IgD-negative memory B cell (primary cell): Measurements from ENCODE around the gene KIRREL3. TPM values are rescaled to one million over a fixed set of nuclear protein-coding genes. Genes with fewer than 3 reads are reported as not detected.
A peak's percentile ranks its signal among the peaks of the same experiment; 100 is the strongest.
"Not testable (repeated sequence)": the region's sequence is repeated elsewhere in the genome, so short reads cannot be mapped to it uniquely, and the experiment has no call there.

Experiments used
- H3K27ac Mint-ChIP-seq, 3 donors: one replicate each; pipeline ENCODE4 v1.8.0; 2020 to 2022; ENCODE audit warnings: mild to moderate bottlenecking in 3 of 3, mixed read lengths in 3 of 3, moderate library complexity in 1 of 3
- H3K27me3 Mint-ChIP-seq: one replicate; pipeline ENCODE4 v1.8.0; 2021; ENCODE audit warnings: mixed read lengths
- H3K36me3 Mint-ChIP-seq: one replicate; pipeline ENCODE4 v1.8.0; 2020; ENCODE audit warnings: mild to moderate bottlenecking, mixed read lengths
- H3K4me1 Mint-ChIP-seq, 3 donors: one replicate each; pipeline ENCODE4 v1.8.0; 2020 to 2022; ENCODE audit warnings: mixed read lengths in 3 of 3, mild to moderate bottlenecking in 1 of 3
- H3K4me3 Mint-ChIP-seq, 4 donors: one replicate each; pipeline ENCODE4 v1.8.0; 2020 to 2022; ENCODE audit warnings: mild to moderate bottlenecking in 4 of 4, mixed read lengths in 4 of 4, moderate library complexity in 3 of 4
- H3K9me3 Mint-ChIP-seq, 3 donors: one replicate each; pipeline ENCODE4 v1.8.0; 2020 to 2021; ENCODE audit warnings: mixed read lengths in 3 of 3, mild to moderate bottlenecking in 1 of 3
- polyA plus RNA-seq: library from polyadenylated mRNA; unstranded; fragments of 300-500 nt; fragmentation: Illumina TruSeq; gene quantifications from one replicate; pipeline ENCODE4 v1.2.3, GENCODE V29; 2021

The KIRREL3 gene
- polyA plus RNA-seq, 1 donor from 2014 or later: not detected

DNA sequence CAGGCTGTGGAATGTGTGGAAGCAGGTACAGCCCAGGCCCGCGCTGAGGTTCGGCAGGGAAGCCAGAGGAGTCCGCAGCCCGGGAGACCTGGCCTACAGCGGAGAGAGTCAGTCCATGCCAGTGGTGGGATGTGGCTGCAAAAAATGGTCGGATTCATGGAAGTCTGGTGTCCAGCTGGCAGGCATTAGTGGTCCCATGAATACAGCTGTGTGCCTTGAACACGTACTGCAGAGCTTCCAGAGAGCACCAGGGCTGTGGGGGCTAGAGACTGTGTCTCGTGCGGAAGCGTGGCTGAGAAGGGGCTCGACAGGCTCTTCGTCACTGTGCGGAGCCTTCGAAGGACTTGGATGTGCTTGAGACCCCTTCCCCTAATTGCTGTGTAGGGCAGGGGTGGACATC is 604.3 kb downstream of the KIRREL3 start:
- H3K27me3 Mint-ChIP-seq: peaks cover 12% of the 10 kb centered on the region
- H3K4me1 Mint-ChIP-seq, H3K9me3 Mint-ChIP-seq: not testable (repeated sequence)

DNA sequence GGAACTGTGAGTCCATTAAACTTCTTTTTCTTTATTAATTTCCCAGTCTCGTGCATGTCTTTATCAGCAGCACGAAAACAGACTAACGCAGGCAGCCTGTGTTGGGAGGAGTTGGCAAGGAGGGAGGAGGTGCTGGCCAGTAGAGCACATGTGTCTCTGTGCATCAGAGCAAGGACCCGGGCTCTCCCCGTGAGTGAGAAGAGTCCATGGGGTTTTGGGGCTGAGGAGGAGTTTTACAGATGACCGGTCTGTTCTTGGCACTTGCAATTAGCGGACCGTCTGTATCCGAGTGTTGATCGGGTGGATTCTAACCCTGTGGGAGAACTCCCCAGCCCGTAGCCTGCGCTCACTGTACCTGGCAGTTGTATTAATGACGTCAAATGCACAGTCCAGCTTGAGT is 604.8 kb downstream of the KIRREL3 start:
- H3K36me3 Mint-ChIP-seq, H3K27ac Mint-ChIP-seq, H3K9me3 Mint-ChIP-seq, H3K4me3 Mint-ChIP-seq, H3K4me1 Mint-ChIP-seq: not testable (repeated sequence)
- H3K27me3 Mint-ChIP-seq: peaks cover 13% of the 10 kb centered on the region

More for the DNA sequence above, 604.3 kb downstream of the KIRREL3 start:
- H3K36me3 Mint-ChIP-seq, H3K4me3 Mint-ChIP-seq, H3K27ac Mint-ChIP-seq: not testable (repeated sequence)

GRCh38 chr11:126394634-126395072 is 605.9 kb downstream of the KIRREL3 start:
- not testable (repeated sequence) for H3K27ac Mint-ChIP-seq, H3K36me3 Mint-ChIP-seq, H3K4me3 Mint-ChIP-seq, H3K4me1 Mint-ChIP-seq, H3K27me3 Mint-ChIP-seq, H3K9me3 Mint-ChIP-seq

- Mint-ChIP-seq H3K27me3 (peaks cover 9% of the 10 kb centered on the region), H3K9me3 (no peaks in the 10 kb centered on the region), H3K4me3 (no peak overlapping the region), H3K27ac (no peak overlapping the region), H3K4me1 (peaks cover 0 to 9% (median 7%) of the 10 kb centered on the region in 3 donors), H3K36me3 (peaks cover 2% of the 10 kb centered on the region)
Measured at GRCh38 chr11:126394036-126394435, 606.5 kb downstream of the KIRREL3 start.

GRCh38 chr11:126393143-126393542 is 607.4 kb downstream of the KIRREL3 start:
- Mint-ChIP-seq H3K36me3 (peaks cover 2% of the 10 kb centered on the region), H3K4me1 (peaks cover 0 to 9% (median 7%) of the 10 kb centered on the region in 3 donors), H3K9me3 (no peaks in the 10 kb centered on the region), H3K4me3 (no peak overlapping the region), H3K27ac (no peak overlapping the region), H3K27me3 (peaks cover 9% of the 10 kb centered on the region)

DNA sequence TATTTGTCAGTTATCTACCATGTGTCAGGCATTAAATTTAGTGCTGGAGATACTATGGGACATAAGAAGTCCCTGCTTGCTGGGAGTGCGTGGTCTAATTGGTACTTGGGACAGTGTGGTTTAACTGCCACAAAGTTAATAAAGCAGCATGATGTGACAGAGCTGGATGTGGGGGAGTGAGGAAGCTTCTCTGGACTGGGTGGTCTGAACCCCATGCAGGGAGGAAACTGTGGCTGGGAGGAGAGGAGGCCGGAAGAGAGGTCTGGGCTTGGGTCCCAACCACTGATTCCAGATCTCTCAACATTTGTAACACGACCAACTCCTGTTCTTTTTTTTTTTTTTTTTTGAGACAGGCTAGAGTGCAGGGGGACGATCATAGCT is 607.9 kb downstream of the KIRREL3 start:
- Mint-ChIP-seq H3K27ac (no peak overlapping the region), H3K4me1 (peaks cover 0 to 9% (median 7%) of the 10 kb centered on the region in 3 donors), H3K36me3 (peaks cover 2% of the 10 kb centered on the region), H3K4me3 (no peak overlapping the region), H3K27me3 (peaks cover 9% of the 10 kb centered on the region), H3K9me3 (no peaks in the 10 kb centered on the region)

DNA sequence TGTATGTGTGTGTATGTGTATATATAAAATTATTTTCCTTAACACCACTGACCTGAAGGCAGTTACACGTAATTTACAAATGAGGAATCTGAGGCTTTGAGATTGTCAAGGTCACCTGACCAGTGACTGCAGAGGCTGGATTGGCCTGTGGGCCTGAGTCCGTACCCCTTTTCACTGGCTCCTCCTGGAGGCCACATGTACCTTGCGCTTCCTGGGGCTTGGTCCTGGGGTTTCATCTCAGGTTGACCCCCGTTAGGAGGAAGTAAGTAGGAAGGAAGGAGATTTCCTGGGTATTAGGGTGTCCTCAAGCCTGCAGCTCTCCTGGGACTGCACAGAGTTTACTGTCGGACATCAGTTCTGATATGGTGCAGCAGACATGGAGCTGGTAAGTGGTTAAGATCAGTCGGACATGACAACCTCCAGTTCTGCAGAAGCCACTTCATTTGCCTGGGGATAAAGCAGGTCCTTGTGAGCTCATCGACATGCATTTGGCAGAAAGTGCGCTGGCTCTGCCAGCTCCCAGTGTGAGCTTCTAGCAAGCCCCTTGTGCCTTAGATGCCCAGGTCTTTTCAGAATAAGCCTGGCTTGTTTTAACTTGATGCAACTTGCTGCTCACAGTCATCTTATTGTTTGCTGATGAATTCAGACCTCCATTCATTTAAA is 608.5 kb downstream of the KIRREL3 start:
- H3K4me1 Mint-ChIP-seq: peaks cover 0 to 9% (median 7%) of the 10 kb centered on the region in 3 donors
- no peak overlapping the region for H3K4me3 Mint-ChIP-seq
- peaks cover 9% of the 10 kb centered on the region for H3K27me3 Mint-ChIP-seq
- peaks cover 2% of the 10 kb centered on the region for H3K36me3 Mint-ChIP-seq
- no peak overlapping the region for H3K27ac Mint-ChIP-seq
- no peaks in the 10 kb centered on the region for H3K9me3 Mint-ChIP-seq

DNA sequence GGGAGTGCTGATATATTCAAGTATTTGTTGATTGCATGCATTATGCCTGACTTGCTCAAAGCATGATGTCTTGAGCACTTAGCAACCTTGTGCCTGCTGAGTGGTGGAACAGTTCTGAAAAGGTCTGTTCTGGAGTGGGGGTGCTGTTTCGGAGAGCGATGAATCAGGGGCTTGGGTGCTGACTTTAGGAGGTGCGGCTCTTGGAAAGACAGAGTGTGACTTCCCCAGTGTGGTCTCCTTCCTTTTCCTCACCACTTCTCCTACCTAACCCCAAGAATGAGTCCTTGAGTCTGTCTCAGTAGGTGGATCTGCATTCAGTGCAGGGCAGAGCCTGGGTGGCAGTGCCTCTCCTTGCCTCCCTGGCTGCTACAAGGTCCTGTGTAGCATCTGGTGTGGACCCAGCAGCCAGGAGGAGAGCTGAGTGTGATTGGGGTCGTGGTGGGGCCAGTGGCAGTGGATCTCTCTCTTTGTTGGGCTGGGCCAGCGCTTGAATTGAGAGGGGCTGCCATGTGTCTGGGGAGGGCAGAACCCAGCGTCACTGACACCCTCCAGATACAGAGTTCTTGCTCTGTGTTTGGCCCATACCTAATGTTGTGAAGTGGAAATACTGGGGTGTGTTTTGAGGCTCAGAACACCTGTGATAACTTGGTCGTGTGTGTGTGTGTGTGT is 609.1 kb downstream of the KIRREL3 start:
- peaks cover 0 to 9% (median 7%) of the 10 kb centered on the region in 3 donors for H3K4me1 Mint-ChIP-seq
- peaks cover 2% of the 10 kb centered on the region for H3K36me3 Mint-ChIP-seq
- no peak overlapping the region for H3K27ac Mint-ChIP-seq
- H3K27me3 Mint-ChIP-seq: peaks cover 9% of the 10 kb centered on the region
- no peaks in the 10 kb centered on the region for H3K9me3 Mint-ChIP-seq
- no peak overlapping the region for H3K4me3 Mint-ChIP-seq

DNA sequence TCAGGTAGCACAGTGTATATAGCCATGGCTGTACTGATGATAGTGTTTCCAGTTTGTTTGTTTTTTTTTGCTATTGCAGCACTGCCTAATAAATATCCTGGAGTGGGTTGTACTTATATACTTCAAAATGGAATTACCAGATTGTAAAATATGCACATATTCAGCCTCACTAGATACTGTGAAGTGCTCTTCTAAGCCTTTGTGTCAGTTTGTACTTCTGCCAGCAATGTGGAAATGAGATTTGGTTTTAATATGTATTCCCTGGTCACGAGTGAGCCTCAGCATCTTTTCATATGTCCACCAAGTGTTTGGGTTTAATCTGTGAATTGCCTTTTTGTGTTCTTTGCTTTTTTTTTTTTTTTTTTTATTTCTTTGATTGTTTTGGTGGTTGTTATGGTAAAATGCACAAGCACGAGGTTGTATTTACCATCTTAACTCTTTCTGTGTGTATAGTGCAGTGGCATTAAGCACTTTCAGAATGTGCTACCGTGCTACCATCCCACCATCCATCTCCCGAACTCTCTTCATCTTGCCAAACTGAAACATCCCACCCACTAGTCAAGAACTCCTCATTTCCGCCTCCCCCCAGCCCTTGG is 610.2 kb downstream of the KIRREL3 start:
- H3K4me3 Mint-ChIP-seq: no peak overlapping the region
- no peak overlapping the region for H3K27ac Mint-ChIP-seq
- H3K36me3 Mint-ChIP-seq: peaks cover 2% of the 10 kb centered on the region
- H3K9me3 Mint-ChIP-seq: no peaks in the 10 kb centered on the region
- H3K27me3 Mint-ChIP-seq: peaks cover 9% of the 10 kb centered on the region
- peaks cover 0 to 9% (median 7%) of the 10 kb centered on the region in 3 donors for H3K4me1 Mint-ChIP-seq

DNA sequence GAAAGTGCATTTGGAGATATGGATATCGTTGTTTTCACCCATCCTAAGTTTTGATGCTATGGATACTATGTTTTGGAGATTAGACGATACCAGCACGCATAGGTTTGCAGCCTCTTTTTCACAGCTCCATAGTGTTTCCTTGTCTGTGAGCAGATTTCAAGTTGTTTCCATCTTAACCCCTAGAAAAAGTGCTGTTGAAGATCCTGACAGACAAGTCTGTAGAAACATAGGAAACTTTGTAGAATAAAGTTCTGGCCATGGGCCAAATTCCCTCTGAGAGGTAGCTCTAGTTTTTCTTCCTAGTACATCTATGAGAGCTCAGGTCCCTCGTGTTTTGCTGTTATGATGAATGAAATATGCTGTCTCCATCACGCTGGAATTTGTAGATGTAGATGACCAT is 612.7 kb downstream of the KIRREL3 start:
- Mint-ChIP-seq H3K36me3 (peaks cover 2% of the 10 kb centered on the region), H3K9me3 (no peaks in the 10 kb centered on the region), H3K4me1 (peaks cover 0 to 9% (median 7%) of the 10 kb centered on the region in 3 donors), H3K27me3 (peaks cover 9% of the 10 kb centered on the region), H3K27ac (no peak overlapping the region), H3K4me3 (no peak overlapping the region)

DNA sequence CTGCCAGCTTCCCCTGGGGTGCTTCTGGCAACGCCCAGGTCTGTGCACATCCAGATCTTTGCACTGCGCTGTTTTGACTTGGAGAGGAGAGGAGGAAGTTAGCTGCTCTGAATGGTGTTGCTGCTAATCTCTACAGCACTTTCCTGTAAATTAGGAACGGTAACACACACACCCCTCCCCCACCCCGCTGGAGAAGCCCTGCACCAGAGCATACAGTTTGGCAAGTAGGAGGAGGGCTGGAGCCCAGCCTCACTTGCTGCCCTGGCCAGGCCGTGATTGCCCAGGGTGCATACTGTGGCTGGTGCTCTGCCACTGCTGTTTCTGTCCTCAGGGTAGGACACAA is 613.9 kb downstream of the KIRREL3 start:
- not testable (repeated sequence) for H3K36me3 Mint-ChIP-seq, H3K4me3 Mint-ChIP-seq, H3K4me1 Mint-ChIP-seq, H3K9me3 Mint-ChIP-seq, H3K27me3 Mint-ChIP-seq
- peak overlapping the region in 1 of 3 donors; percentile 62 for H3K27ac Mint-ChIP-seq

DNA sequence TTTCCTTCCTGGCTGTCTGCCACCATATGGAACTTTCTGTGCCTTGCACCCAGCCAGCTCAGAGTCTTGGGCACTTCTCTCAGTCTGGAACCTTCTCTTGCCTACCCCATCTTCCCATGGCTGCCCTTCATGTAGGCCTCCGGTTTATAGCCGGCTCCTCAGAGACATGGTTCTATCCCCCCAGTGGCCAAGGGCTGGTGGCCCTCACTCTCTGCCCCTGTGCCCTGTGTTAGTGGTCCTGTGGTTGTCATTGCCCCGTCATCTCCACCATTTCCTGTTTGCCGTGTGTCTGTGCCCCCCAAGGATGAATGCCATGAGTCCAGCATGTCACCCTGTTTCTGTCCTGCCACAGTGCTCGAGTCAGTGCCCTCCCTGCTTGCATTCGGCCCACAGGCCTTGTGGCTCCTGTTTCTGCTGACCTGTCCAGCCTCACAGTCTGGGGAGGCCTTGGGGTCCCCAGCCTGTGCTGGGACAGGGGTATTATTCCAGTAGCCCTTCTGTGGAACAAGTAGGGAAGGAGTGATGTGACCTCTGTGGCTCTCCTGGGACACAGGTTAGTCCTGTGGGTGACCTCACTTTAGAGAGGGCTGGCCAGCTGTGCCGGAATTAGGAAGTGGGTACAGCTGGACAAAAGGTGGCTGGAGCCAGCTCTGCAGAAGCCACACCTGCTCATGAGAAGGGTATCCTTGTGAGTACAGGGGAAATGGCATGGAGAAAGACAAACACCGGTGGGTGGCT is 614.4 kb downstream of the KIRREL3 start:
- H3K36me3 Mint-ChIP-seq: peaks cover 2% of the 10 kb centered on the region
- peaks cover 1% of the 10 kb centered on the region for H3K27me3 Mint-ChIP-seq
- no peaks in the 10 kb centered on the region for H3K9me3 Mint-ChIP-seq
- no peak overlapping the region for H3K4me3 Mint-ChIP-seq
- H3K4me1 Mint-ChIP-seq: no peaks in the 10 kb centered on the region
- no peak overlapping the region for H3K27ac Mint-ChIP-seq

DNA sequence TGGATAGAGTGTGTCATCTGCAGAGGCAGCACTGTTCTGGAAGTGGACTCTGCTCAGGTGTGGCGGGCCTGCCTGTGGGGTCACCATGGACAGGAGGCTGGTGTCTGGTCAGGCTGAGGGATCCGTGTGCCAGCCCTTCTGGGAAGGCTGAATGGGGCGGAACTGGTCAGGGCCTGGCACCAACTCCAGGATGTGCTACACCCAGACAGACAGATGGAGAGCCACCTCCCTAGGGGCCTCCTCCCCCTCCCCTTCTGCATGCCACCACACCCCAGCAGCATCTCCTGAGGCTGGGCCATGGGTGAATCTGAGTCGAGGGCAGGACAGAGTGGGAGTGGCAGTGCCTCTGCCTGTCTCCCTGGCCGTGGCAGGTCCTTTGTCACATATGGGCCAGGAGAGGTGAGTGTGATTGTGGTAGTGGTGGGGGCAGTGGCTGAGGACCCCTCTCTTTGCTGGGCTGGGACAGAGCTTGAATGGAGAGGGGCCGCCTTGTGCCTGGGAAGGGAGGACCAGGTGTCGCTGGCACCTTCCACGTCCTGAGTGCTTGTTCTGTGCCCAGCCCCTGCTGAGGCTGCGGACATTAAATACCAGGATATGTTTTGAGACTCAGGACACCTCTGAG is 616.0 kb downstream of the KIRREL3 start:
- H3K36me3 Mint-ChIP-seq: no peaks in the 10 kb centered on the region
- no peaks in the 10 kb centered on the region for H3K9me3 Mint-ChIP-seq
- no peaks in the 10 kb centered on the region for H3K27me3 Mint-ChIP-seq
- H3K27ac Mint-ChIP-seq: peak overlapping the region in 1 of 3 donors; percentile 62
- no peaks in the 10 kb centered on the region for H3K4me1 Mint-ChIP-seq
- no peak overlapping the region for H3K4me3 Mint-ChIP-seq

- no peaks in the 10 kb centered on the region for H3K27me3 Mint-ChIP-seq
- no peaks in the 10 kb centered on the region for H3K36me3 Mint-ChIP-seq
- H3K27ac Mint-ChIP-seq: no peak overlapping the region
- peaks cover 0 to 2% (median 0%) of the 10 kb centered on the region in 3 donors for H3K9me3 Mint-ChIP-seq
- no peak overlapping the region for H3K4me3 Mint-ChIP-seq
- H3K4me1 Mint-ChIP-seq: no peaks in the 10 kb centered on the region
Measured at GRCh38 chr11:126383339-126384335, 616.9 kb downstream of the KIRREL3 start.
